ENCODE results near the gene TMC1.
"Not testable (repeated sequence)": the region's sequence is repeated elsewhere in the genome, so short reads cannot be mapped to it uniquely, and the experiment has no call there.

Gene TMC1

GRCh38 chr9:72843520-72844439, 322.4 kb downstream of the TMC1 start:
- TF ChIP-seq EZH2 (IDR thresholded peaks at IDR 0.05; ENCODE audit: borderline replicate concordance, low read depth, low read length, severe bottlenecking) (no peak), CTCF (IDR thresholded peaks at IDR 0.05; ENCODE audit: borderline replicate concordance, extremely low read depth, low read length, poor library complexity, severe bottlenecking) (peak; percentile 28)
- Histone ChIP-seq H3K4me1 (ENCODE audit: insufficient read depth, low read length) (no peaks in the 10 kb centered on the region), H4K20me1 (ENCODE audit: insufficient read depth, low read length) (no peaks in the 10 kb centered on the region), H3K9me3 (ENCODE audit: insufficient read depth, low read length, severe bottlenecking) (no peaks in the 10 kb centered on the region), H3K79me2 (ENCODE audit: insufficient read depth, low read length) (no peaks in the 10 kb centered on the region), H3K4me3 (ENCODE audit: low read depth in 1 of 2, low read length in 2 of 2) (no peak overlapping the region), H3K27me3 (ENCODE audit: insufficient read depth, low read length, poor library complexity) (no peaks in the 10 kb centered on the region), H3K4me2 (ENCODE audit: insufficient read depth, low read length) (no peak overlapping the region), H3K36me3 (ENCODE audit: insufficient read depth, low read length) (no peaks in the 10 kb centered on the region), H2AFZ (ENCODE audit: low read depth, low read length) (no peak overlapping the region), H3K27ac (ENCODE audit: low read length) (no peak overlapping the region), H3K9ac (ENCODE audit: low read depth, low read length) (no peak overlapping the region)
- DNase-seq = no peak
- ATAC-seq (ENCODE audit: insufficient read depth, low read depth) = no peak; the same call in 2 of the 3 replicates

GRCh38 chr9:72844440-72844768, 323.0 kb downstream of the TMC1 start:
- H2AFZ ChIP-seq (ENCODE audit: low read depth, low read length) = no peak overlapping the region
- H3K4me1 ChIP-seq (ENCODE audit: insufficient read depth, low read length) = no peaks in the 10 kb centered on the region
- no peak overlapping the region for H3K9ac ChIP-seq (ENCODE audit: low read depth, low read length)
- no peaks in the 10 kb centered on the region for H3K9me3 ChIP-seq (ENCODE audit: insufficient read depth, low read length, severe bottlenecking)
- H3K4me3 ChIP-seq (ENCODE audit: low read depth in 1 of 2, low read length in 2 of 2) = no peak overlapping the region
- H3K36me3 ChIP-seq (ENCODE audit: insufficient read depth, low read length) = no peaks in the 10 kb centered on the region
- H3K27ac ChIP-seq (ENCODE audit: low read length) = no peak overlapping the region
- DNase-seq (peak; percentile 7), ATAC-seq (ENCODE audit: insufficient read depth, low read depth) (no peak)
- TF ChIP-seq EZH2 (IDR thresholded peaks at IDR 0.05; ENCODE audit: borderline replicate concordance, low read depth, low read length, severe bottlenecking) (no peak), CTCF (IDR thresholded peaks at IDR 0.05; ENCODE audit: borderline replicate concordance, extremely low read depth, low read length, poor library complexity, severe bottlenecking) (no peak)
- no peaks in the 10 kb centered on the region for H4K20me1 ChIP-seq (ENCODE audit: insufficient read depth, low read length)
- H3K4me2 ChIP-seq (ENCODE audit: insufficient read depth, low read length) = no peak overlapping the region
- no peaks in the 10 kb centered on the region for H3K79me2 ChIP-seq (ENCODE audit: insufficient read depth, low read length)
- H3K27me3 ChIP-seq (ENCODE audit: insufficient read depth, low read length, poor library complexity) = no peaks in the 10 kb centered on the region

- not testable (repeated sequence) for H3K4me3 ChIP-seq (ENCODE audit: low read depth in 1 of 2, low read length in 2 of 2); H3K27me3 ChIP-seq (ENCODE audit: insufficient read depth, low read length, poor library complexity); H3K4me2 ChIP-seq (ENCODE audit: insufficient read depth, low read length); H3K36me3 ChIP-seq (ENCODE audit: insufficient read depth, low read length); H3K27ac ChIP-seq (ENCODE audit: low read length); H2AFZ ChIP-seq (ENCODE audit: low read depth, low read length); DNase-seq; H3K9ac ChIP-seq (ENCODE audit: low read depth, low read length); H3K9me3 ChIP-seq (ENCODE audit: insufficient read depth, low read length, severe bottlenecking); H3K79me2 ChIP-seq (ENCODE audit: insufficient read depth, low read length); H3K4me1 ChIP-seq (ENCODE audit: insufficient read depth, low read length); H4K20me1 ChIP-seq (ENCODE audit: insufficient read depth, low read length); ATAC-seq (ENCODE audit: insufficient read depth, low read depth)
Observed at GRCh38 chr9:72845052-72845451, 323.6 kb downstream of the TMC1 start.

- H4K20me1 ChIP-seq (ENCODE audit: insufficient read depth, low read length); H3K27ac ChIP-seq (ENCODE audit: low read length); H3K36me3 ChIP-seq (ENCODE audit: insufficient read depth, low read length); H3K4me2 ChIP-seq (ENCODE audit: insufficient read depth, low read length); H3K79me2 ChIP-seq (ENCODE audit: insufficient read depth, low read length); H3K27me3 ChIP-seq (ENCODE audit: insufficient read depth, low read length, poor library complexity); DNase-seq; H3K4me3 ChIP-seq (ENCODE audit: low read depth in 1 of 2, low read length in 2 of 2); ATAC-seq (ENCODE audit: insufficient read depth, low read depth); H2AFZ ChIP-seq (ENCODE audit: low read depth, low read length); H3K4me1 ChIP-seq (ENCODE audit: insufficient read depth, low read length); H3K9ac ChIP-seq (ENCODE audit: low read depth, low read length); H3K9me3 ChIP-seq (ENCODE audit: insufficient read depth, low read length, severe bottlenecking): not testable (repeated sequence)
Observed at GRCh38 chr9:72850209-72850608, 328.8 kb downstream of the TMC1 start.
